Cardiac muscle cell (in vitro differentiated cells and primary cell): Measurements from ENCODE around the gene SELENOM. TPM values are rescaled to one million over a fixed set of nuclear protein-coding genes. Genes with fewer than 3 reads are reported as not detected.

Experiments
- DNase-seq, 2 donors: peaks; one replicate each; pipeline versions ENCODE4 v3.0.0 to v3.0.0-alpha.2; 2010 to 2017; ENCODE audit warnings: low read depth in 1 of 2, low spot score in 1 of 2
- H3K27ac ChIP-seq: fragments of 200-600 bp; sonication (generic); 2 replicates; pipeline ENCODE4 v1.5.1; 2016
- H3K27me3 ChIP-seq: fragments of 200-600 bp; sonication (generic); 2 replicates; pipeline ENCODE4 v1.6.0; 2016; ENCODE audit warnings: control low read depth
- H3K36me3 ChIP-seq: fragments of 200-600 bp; sonication (generic); 2 replicates; pipeline ENCODE4 v1.5.1; 2016; ENCODE audit warnings: control low read depth
- H3K4me1 ChIP-seq: fragments of 200-600 bp; sonication (generic); 2 replicates; pipeline ENCODE4 v1.8.1; 2017; ENCODE audit warnings: low read depth, mild to moderate bottlenecking, mixed run types
- H3K4me3 ChIP-seq: fragments of 200-600 bp; sonication (generic); 2 replicates; pipeline ENCODE4 v1.5.1; 2016; ENCODE audit warnings: mild to moderate bottlenecking
- H3K9me3 ChIP-seq: fragments of 200-600 bp; sonication (generic); 2 replicates; pipeline ENCODE4 v1.5.1; 2017; ENCODE audit warnings: low read depth, mild to moderate bottlenecking, control low read depth
- polyA plus RNA-seq: library from polyadenylated mRNA; unstranded; fragments of >200 nt; fragmentation: Nextera tagmentation; extraction: Ambion mirVana; gene quantifications from 2 replicates; pipeline ENCODE4 v1.2.1, GENCODE V29; 2016
- total RNA-seq: library from RNA; depleted of rRNA; stranded (reverse); fragments of >200 nt; gene quantifications from 2 replicates; pipeline ENCODE4 v1.2.3, GENCODE V29; 2016
- TF ChIP-seq, protein P1 (sequence below): IDR thresholded peaks from 2 replicates; pipeline ENCODE4 v1.5.1; 2012; ENCODE audit warnings: low read depth, mild to moderate bottlenecking, low read length

SELENOM gene
- total and polyA plus RNA-seq, 2 experiments from 2014 or later, result 84.0 to 88.8 TPM

DNA sequence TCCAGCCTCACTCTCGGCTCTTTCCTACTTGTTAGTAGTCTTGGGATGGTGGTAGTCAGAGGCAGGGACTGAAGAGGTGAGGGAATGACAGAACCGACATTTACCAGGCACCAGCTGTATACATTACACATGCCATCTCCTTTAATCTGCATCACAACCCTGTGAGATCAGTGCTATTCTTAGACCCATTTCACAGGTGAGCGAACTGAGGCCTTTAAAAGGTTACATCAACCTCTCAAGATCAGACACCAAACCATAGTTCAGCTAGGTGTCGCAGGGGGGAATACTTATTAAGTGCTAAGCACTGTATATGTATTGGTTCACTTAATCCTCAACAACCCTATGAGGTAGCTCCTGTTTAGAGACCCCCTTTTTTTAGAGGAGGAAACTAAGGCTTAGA, 27.3 kb upstream of the SELENOM start:
- TF ChIP-seq, protein P1, sequence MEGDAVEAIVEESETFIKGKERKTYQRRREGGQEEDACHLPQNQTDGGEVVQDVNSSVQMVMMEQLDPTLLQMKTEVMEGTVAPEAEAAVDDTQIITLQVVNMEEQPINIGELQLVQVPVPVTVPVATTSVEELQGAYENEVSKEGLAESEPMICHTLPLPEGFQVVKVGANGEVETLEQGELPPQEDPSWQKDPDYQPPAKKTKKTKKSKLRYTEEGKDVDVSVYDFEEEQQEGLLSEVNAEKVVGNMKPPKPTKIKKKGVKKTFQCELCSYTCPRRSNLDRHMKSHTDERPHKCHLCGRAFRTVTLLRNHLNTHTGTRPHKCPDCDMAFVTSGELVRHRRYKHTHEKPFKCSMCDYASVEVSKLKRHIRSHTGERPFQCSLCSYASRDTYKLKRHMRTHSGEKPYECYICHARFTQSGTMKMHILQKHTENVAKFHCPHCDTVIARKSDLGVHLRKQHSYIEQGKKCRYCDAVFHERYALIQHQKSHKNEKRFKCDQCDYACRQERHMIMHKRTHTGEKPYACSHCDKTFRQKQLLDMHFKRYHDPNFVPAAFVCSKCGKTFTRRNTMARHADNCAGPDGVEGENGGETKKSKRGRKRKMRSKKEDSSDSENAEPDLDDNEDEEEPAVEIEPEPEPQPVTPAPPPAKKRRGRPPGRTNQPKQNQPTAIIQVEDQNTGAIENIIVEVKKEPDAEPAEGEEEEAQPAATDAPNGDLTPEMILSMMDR, result no peak
- DNase-seq, result no peak
- Histone ChIP-seq H3K36me3 (no peaks in the 10 kb centered on the region), H3K27ac (no peak overlapping the region), H3K9me3 (no peaks in the 10 kb centered on the region), H3K27me3 (no peaks in the 10 kb centered on the region), H3K4me3 (no peak overlapping the region), H3K4me1 (no peaks in the 10 kb centered on the region)

GRCh38 chr22:31133911-31134310, 26.5 kb upstream of the SELENOM start:
- no peak for DNase-seq
- Histone ChIP-seq H3K27ac (no peak overlapping the region), H3K4me1 (no peaks in the 10 kb centered on the region), H3K9me3 (no peaks in the 10 kb centered on the region), H3K36me3 (no peaks in the 10 kb centered on the region), H3K27me3 (no peaks in the 10 kb centered on the region), H3K4me3 (no peak overlapping the region)
- TF ChIP-seq, protein P1, result no peak

GRCh38 chr22:31130873-31131272, 23.5 kb upstream of the SELENOM start:
- H3K4me1 ChIP-seq, result no peaks in the 10 kb centered on the region
- no peaks in the 10 kb centered on the region for H3K9me3 ChIP-seq
- no peaks in the 10 kb centered on the region for H3K36me3 ChIP-seq
- H3K4me3 ChIP-seq, result no peak overlapping the region
- no peaks in the 10 kb centered on the region for H3K27me3 ChIP-seq
- no peak for DNase-seq
- TF ChIP-seq, protein P1, result no peak
- H3K27ac ChIP-seq, result no peak overlapping the region

DNA sequence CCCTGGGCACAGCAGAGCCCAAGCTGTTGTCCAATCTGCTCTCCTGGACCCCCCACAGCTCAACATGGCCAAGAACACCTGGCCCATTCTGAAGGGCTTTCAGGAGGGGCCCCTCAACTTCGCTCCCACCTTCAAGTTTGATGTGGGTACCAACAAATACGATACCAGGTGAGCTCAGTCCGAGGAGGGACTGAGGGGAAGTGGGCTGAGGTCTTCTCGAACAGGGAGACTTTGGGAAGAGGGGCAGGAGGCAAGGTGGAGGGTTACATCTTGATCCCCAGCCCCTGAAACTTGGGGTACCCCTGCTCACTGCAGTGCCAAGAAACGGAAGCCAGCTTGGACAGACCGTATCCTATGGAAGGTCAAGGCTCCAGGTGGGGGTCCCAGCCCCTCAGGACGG, 20.8 kb upstream of the SELENOM start:
- H3K4me1 ChIP-seq, result peaks cover 4% of the 10 kb centered on the region
- H3K4me3 ChIP-seq, result no peak overlapping the region
- no peaks in the 10 kb centered on the region for H3K9me3 ChIP-seq
- DNase-seq, result no peak
- TF ChIP-seq, protein P1, result no peak
- H3K27me3 ChIP-seq, result no peaks in the 10 kb centered on the region
- no peaks in the 10 kb centered on the region for H3K36me3 ChIP-seq
- no peak overlapping the region for H3K27ac ChIP-seq

GRCh38 chr22:31127181-31127772, 19.9 kb upstream of the SELENOM start:
- Histone ChIP-seq H3K4me1 (peaks cover 10% of the 10 kb centered on the region), H3K4me3 (no peak overlapping the region), H3K36me3 (no peaks in the 10 kb centered on the region), H3K27me3 (no peaks in the 10 kb centered on the region), H3K27ac (no peak overlapping the region), H3K9me3 (no peaks in the 10 kb centered on the region)
- TF ChIP-seq, protein P1, result no peak
- DNase-seq, result no peak

DNA sequence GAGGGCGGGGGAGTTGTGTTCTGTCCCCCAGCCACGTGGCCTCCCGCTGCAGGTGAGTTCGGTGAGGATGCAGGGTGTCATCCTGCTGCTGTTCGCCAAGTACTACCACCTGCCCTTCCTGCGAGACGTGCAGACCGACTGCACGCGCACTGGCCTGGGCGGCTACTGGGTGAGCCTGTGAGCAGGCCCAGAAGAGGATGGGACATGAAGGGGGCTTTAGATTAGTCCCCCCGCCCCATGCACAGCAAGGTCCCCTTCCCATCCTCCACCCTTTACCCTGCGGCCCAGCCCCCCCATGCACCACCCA, 19.5 kb upstream of the SELENOM start:
- no peak overlapping the region for H3K4me3 ChIP-seq
- TF ChIP-seq, protein P1, result no peak

More for the DNA sequence above, 19.5 kb upstream of the SELENOM start:
- Histone ChIP-seq H3K9me3 (no peaks in the 10 kb centered on the region), H3K27ac (no peak overlapping the region), H3K4me1 (peaks cover 14% of the 10 kb centered on the region), H3K27me3 (no peaks in the 10 kb centered on the region), H3K36me3 (no peaks in the 10 kb centered on the region)
- no peak for DNase-seq
